Measurements from ENCODE around the gene NEUROG1.
"Not testable (repeated sequence)": the region's sequence is repeated elsewhere in the genome, so short reads cannot be mapped to it uniquely, and the experiment has no call there.

The NEUROG1 gene

DNA sequence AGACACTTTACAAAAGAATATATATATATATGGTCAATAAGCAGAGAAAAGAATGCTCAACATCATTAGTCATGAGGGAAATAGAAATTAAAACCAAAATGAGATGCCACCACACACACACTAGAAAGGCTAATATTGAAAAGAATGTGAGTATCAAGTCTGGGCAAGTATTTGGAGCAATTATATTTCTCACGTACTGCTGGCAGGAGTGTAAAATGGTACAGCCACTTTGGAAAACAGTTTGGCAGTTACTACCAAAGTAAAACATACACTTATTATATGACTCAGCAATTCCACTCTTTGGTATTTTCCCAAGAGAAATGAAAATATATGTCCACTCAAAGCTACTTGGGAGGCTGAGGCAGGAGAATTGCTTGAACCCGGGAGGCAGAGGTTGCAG, 29.8 kb downstream of the NEUROG1 start:
- no peak for TF ChIP-seq CTCF (IDR thresholded peaks at IDR 0.05; ENCODE audit: borderline replicate concordance, insufficient read depth, low read depth, low read length)
- no peak overlapping the region for H3K4me3 ChIP-seq (ENCODE audit: low read depth, low read length)

DNA sequence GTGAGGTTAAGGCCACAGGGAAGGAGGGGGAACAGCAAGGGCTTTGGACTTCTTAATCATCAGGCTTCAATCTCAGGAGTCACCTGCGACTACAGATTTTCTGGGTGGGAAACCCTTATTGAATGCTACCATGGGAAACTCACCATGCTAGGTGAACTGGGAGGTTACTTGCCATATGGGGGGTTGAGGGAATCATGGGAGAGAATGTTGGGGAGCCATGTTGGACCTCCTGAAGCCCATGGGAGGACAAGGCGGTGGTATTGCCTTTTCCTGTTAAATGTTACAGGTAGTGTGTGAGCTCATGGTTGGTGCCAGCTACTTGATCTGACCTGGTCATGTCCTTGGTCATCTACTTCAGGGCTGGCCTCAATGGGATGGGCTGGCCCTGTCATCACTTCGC, 31.4 kb downstream of the NEUROG1 start:
- no peak overlapping the region for H3K4me3 ChIP-seq (ENCODE audit: low read depth, low read length)
- no peak for TF ChIP-seq CTCF (IDR thresholded peaks at IDR 0.05; ENCODE audit: borderline replicate concordance, insufficient read depth, low read depth, low read length)

- no peak overlapping the region for H3K4me3 ChIP-seq (ENCODE audit: low read depth, low read length)
- no peak for TF ChIP-seq CTCF (IDR thresholded peaks at IDR 0.05; ENCODE audit: borderline replicate concordance, insufficient read depth, low read depth, low read length)
Measured at GRCh38 chr5:135503871-135504270, 31.9 kb downstream of the NEUROG1 start.

GRCh38 chr5:135502836-135503520, 32.8 kb downstream of the NEUROG1 start:
- TF ChIP-seq CTCF (IDR thresholded peaks at IDR 0.05; ENCODE audit: borderline replicate concordance, insufficient read depth, low read depth, low read length): no peak
- no peak overlapping the region for H3K4me3 ChIP-seq (ENCODE audit: low read depth, low read length)

DNA sequence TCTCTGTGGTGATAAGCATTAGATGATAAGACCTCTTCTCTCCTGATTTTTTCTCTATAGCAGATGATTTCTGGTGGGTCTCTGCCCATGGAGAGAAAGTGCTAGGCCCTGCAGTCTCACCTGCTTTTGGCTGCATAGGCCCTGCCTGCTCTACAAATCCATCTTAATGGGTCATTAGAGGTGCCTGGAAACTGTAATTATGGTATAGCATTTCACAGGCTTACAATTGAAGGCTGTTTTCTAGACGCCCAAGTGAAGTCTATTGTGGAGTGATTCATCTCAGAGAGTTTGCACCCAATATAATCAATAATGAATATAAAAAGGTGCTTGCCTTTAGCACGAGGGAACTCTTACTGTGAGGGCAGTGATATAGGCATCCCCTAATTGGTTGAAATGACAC, 33.8 kb downstream of the NEUROG1 start:
- H3K4me3 ChIP-seq (ENCODE audit: low read depth, low read length): no peak overlapping the region
- TF ChIP-seq CTCF (IDR thresholded peaks at IDR 0.05; ENCODE audit: borderline replicate concordance, insufficient read depth, low read depth, low read length): no peak

- H3K4me3 ChIP-seq (ENCODE audit: low read depth, low read length): no peak overlapping the region
- no peak for TF ChIP-seq CTCF (IDR thresholded peaks at IDR 0.05; ENCODE audit: borderline replicate concordance, insufficient read depth, low read depth, low read length)
Measured at GRCh38 chr5:135498637-135498995, 37.1 kb downstream of the NEUROG1 start.

DNA sequence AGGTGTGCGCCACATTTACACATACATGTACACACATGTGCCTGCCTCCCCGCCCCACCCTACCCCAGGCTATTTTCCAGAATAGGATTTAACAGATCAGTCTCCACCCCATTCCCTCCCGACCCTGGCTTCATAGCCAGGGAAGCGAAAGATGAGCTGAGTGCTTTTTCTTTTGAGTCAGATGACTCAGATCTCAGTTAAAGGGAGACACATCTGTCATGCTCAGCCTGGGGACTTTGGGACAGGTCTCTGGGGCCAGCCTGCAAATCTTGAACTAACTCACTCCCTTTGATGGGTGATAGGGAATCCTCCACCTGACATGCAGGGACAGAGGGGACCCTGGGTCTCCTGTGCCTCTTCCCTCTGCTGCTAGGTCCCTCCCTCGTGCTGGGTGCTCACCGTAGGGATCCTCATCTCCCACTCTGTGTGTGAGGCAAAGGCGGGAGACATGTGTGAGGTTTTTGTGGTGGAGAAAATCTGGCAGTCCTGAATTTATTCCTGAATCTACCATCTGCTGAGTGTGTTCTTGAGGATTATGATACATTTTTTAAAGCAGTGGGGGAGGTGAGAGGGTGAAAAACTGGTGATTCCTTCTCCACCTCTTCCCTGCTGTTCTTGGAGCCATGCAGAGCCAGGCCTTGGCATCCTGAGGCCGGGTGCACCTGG, 37.7 kb downstream of the NEUROG1 start:
- no peak for TF ChIP-seq CTCF (IDR thresholded peaks at IDR 0.05; ENCODE audit: borderline replicate concordance, insufficient read depth, low read depth, low read length)

GRCh38 chr5:135495531-135495930, 40.2 kb downstream of the NEUROG1 start:
- H3K4me3 ChIP-seq (ENCODE audit: low read depth, low read length): not testable (repeated sequence)

More for the DNA sequence above, 37.7 kb downstream of the NEUROG1 start:
- H3K4me3 ChIP-seq (ENCODE audit: low read depth, low read length): no peak overlapping the region
